OCI-LY1 (cell line): ENCODE measurements around the gene LMF1.

ENCODE experiments used
- EZH2 ChIP-seq: fragments of 200-600 bp; sonication (generic), shearing (Covaris generic); IDR thresholded peaks from 2 replicates; pipeline ENCODE4 v1.8.0; 2017; ENCODE audit warnings: borderline replicate concordance, mixed run types, mild to moderate bottlenecking, antibody characterized with exemption, low read length, moderate library complexity, mixed read lengths
- TF ChIP-seq, protein P1 (sequence below): fragments of 200-600 bp; sonication (generic), shearing (Covaris generic); IDR thresholded peaks from 2 replicates; pipeline ENCODE4 v1.5.1; 2017; ENCODE audit warnings: mild to moderate bottlenecking, antibody characterized with exemption, low read length, moderate library complexity, mixed read lengths

DNA sequence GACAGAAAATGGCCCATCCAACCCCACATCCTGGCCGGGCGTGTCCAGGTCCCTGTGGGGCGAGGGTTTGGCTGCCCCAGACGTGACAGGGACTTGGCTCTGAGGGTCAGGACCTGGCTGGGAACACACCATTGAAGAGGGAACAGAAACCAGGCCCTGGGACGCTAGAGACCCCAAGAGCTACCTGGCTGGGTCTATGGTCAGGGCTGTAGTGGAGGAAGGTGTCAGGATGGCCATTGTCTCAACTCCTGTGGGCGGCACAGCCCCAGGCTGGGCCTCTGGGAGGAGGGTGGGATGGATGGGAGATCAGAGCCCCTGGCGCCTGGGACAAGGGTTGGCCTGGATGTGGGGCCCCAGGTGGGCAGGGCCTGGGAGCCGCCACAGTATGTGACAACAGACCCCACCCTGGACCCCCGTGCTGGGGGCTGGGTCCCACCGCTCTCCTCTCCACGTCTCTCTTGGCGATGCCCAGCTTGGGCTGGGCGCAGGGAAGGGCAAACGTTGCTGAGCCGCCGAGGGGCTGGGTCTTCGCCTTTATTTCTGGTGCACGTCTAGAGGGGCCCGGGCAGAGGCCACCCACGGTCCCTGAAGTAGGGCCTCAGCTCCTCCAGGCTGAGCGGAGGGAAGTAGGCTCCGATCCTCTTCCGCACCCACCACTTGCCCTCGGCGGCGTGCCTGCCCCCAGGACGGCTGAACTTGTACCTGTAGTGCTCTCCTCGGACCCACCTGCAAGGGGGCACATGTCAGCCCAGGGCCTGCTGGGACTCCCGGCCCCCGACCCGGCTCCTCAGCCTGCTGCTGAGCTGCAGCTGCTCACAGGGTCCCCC is 116.6 kb downstream of the LMF1 start:
- TF ChIP-seq, protein P1, sequence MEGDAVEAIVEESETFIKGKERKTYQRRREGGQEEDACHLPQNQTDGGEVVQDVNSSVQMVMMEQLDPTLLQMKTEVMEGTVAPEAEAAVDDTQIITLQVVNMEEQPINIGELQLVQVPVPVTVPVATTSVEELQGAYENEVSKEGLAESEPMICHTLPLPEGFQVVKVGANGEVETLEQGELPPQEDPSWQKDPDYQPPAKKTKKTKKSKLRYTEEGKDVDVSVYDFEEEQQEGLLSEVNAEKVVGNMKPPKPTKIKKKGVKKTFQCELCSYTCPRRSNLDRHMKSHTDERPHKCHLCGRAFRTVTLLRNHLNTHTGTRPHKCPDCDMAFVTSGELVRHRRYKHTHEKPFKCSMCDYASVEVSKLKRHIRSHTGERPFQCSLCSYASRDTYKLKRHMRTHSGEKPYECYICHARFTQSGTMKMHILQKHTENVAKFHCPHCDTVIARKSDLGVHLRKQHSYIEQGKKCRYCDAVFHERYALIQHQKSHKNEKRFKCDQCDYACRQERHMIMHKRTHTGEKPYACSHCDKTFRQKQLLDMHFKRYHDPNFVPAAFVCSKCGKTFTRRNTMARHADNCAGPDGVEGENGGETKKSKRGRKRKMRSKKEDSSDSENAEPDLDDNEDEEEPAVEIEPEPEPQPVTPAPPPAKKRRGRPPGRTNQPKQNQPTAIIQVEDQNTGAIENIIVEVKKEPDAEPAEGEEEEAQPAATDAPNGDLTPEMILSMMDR: no peak
- TF ChIP-seq EZH2: no peak
